Hematopoietic multipotent progenitor cell (in vitro differentiated cells): ENCODE measurements around the gene MGA. TPM values are rescaled to one million over a fixed set of nuclear protein-coding genes. Genes with fewer than 3 reads are reported as not detected.

Experiments
- DNase-seq, 3 donors: peaks; one replicate each; pipeline ENCODE4 v3.0.0-alpha.2; 2011 to 2015; ENCODE audit warnings: low read depth in 2 of 3, low spot score in 2 of 3
- total RNA-seq: library from RNA; depleted of rRNA; stranded (reverse); fragments of >200 nt; gene quantifications from one replicate; pipeline ENCODE4 v1.2.3, GENCODE V29; 2012

Gene MGA
- total RNA-seq: 23.4 TPM

DNA sequence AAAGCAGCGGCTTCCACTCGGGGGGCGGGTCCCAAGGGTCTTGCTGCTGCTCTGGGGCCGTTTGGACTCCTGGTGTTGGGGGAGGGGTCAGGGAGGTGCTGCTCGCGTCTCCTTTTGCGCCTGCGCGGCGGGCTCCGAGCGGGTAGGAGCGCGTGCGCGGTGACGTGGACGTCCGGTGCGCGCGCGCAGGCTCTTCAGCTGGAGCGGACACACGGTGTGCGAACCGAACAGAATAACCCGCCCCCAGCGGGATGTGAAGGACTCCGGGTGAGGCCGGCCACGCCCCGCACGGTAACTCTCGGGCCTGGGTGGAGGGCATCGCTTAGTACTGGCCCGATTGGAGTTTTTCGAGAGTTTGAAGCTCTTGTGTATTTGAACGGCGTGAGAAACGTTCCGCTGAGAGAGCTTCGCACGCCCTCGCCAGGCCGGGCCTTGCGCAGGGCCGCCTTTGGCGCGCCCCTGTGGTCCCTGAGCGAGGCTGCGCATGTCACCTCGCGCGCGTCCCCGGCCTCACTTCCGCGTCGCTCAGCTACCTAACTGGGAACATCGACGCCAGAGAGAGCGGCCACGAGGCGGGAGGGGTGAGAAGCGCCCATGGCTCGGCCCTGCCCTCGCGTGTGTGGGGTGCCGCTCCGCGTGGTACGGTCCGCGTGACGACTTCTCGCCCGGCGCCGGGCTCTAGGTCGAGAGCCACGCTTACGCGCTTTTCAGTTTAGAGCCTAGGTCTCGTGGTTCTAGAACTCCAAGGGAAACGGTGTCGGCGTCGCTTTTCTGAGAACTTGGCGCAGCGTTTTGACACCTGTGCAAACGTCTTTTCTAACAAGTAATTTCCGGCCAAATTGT is at the start of gene MGA:
MGA (plus strand) TSS at position 171 of the 843 bp plus-strand sequence.
- peak; percentile 89 to 95 (median 94) for DNase-seq

DNA sequence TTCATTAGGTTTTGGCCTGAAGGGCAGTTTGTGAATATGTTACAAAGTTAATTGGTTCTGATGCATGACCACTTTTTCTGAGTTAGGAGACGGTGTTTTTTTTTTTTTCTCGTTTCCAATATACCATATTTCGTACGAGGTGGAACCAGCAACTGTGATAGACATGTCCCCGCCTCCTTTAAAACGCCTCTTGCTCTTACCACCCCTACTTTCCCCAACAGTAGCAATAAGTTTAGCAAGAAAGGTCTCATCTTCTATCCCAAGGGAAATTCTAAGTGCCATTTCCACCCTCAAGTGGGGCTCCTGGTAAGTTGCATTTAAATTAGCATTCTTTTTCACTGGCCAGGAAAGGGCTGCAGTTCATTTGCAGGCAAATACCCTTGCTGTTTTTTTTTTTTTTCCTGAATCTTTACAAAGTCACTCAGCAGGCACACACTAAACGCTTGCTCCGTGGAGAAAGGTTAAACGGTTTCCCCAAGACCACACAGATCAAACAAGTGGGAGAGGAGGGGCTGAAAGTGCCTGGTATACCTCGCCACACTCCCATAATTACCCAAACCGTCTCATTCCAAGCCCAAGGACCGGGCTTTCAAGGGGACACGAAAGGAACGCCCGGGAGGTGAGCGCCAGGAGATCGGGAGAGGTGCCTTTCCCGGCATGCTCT is 39.5 kb upstream of the MGA start:
- DNase-seq: peak in 1 of 3 donors; percentile 11

DNA sequence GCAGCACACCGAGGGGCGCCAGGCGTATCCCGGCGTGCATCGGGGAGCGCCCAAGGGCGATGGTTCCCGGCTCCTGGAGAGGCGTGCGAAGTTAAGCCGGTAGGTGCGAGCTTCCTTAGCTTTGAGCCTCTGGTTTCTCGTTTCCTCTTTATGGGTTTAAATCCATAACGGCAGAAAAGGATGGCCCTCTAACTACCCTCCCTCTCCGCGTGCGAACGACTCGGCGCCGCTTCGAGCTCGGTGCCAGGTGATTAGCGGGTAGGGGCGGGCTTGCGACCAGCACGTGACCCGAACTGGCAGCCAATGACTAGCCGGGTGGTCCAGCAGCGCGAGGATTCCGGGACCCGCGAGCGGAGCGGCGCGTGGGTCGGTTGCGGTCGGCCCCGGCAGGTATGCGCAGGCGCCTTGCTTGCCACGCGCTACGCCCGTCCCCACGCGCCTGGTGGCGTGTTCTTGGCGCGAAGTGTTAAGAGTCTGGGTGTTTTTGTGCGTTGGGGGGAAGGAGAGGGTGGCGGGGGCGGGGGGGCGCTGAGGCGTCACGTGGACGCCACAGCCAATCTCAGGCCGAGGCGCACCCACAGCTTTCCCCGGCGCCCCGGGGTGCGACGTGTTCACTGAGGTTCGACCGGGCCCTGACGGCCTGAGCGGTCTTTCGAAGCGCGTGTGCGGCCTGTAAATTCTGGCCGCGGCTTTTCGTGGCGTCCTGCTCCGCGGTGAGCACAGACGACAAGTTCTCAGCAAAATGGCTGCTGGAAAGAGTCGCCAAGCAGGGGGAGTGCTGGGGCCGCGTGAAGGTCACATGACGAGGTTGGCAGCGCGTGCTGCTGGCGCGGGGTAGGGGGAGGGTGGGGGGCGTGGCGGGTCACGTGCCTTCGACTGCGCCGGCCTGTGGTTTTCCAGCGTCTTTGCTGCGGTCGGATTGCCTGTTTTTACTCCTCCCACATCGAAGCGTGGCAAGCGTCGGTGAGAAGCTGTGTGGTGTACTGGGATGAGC is 38.7 kb upstream of the MGA start:
- DNase-seq: peak; percentile 55 to 89 (median 80)

DNA sequence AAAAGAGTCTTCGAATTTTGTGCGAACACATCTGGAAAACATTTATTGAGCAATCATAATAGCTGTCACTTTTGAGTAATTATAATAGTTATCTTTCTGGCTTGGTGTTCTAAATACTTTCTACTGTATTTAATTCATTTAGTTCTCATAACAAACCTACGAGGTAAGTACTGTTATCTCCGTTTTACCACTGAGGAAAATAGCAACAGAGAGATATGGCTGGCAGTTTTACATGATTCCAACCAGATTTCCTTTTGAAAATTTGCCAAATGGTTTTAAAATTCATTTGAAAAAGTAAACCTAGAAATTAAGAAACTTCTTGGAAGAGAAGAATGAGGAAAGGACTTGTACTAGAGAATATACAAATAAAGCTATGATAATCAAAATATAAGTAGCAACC is 37.3 kb upstream of the MGA start:
- DNase-seq: no peak

DNA sequence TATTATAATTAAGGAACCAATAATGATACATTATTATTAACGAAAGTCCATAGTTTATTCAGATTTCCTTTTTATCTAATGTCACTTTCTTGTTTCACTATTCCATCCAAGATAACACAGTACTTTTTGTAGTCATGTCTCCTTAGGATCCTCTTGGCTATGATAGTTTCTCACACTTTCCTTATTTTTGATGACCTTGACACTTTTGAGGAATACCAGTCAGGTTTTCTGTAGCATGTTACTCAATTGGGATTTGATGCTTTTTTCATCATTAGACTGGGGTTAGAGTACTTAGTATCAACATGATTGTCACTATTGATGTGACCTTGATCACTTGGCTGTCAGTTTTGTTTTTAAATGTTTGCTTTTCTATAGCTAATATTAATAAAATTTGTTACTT is 33.0 kb upstream of the MGA start:
- no peak for DNase-seq

DNA sequence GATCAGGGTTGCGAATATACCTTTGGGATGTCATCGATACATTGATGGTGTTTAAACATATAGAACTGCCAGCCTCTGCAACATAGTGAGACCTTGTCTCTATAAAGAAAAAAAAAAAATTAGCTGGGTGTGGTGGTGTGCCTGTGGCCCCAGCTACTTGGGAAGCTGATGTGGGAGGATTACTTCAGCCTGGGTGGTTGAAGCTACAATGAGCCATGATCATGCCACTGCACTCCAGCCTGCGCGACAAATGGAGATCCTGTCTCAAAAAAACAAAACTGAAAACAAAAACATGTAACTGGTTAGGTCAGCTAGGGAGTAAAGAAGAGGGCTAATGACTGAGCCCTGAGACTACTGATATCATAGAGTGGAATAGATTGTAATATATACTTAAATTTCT is 30.7 kb upstream of the MGA start:
- DNase-seq: no peak

DNA sequence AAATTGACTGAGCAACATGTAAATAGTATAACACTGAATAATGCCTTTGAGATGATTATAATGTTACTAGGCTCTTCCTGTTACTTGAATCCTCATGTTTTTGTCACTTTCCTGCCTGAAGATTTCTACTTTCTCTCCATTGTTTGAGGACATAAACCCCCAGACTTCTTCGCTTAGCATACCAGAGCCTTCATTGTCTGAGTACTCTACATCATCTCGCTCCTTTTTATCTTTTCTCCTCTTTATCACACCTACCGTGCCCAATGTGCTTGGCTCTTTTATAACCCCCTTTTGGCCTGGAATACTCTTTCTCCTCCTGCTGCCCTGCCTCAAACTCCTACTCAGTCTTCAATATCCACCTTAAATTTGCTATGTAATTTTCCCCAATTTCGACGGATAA is 30.3 kb upstream of the MGA start:
- no peak for DNase-seq

DNA sequence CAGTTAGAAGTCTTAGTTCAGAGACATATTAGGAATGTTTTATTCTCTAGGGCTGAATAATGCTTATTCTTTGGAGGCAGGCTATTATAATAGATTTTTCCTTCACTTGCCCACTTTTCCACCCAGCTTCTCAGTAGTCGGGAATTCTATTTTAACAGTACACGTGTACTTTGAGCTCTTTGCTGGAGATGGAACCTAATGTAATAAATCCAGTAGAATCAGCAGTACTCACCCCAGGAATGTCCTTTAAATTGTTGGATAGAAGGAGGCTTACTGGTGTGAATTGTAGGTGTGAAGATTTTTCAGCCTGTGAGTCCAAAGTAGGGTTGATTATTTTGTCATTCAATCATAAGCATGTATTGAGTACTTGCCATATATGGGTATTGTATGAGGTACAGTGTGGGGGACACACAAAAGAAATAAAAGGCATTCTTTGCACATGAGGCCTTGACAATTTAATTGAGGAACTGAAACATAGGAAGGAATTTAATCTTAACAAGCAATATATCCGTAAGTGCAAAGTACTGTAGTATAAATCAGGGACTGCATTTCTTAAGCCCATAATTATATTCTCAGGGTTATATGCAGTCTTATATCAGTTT is 29.5 kb upstream of the MGA start:
- no peak for DNase-seq

DNA sequence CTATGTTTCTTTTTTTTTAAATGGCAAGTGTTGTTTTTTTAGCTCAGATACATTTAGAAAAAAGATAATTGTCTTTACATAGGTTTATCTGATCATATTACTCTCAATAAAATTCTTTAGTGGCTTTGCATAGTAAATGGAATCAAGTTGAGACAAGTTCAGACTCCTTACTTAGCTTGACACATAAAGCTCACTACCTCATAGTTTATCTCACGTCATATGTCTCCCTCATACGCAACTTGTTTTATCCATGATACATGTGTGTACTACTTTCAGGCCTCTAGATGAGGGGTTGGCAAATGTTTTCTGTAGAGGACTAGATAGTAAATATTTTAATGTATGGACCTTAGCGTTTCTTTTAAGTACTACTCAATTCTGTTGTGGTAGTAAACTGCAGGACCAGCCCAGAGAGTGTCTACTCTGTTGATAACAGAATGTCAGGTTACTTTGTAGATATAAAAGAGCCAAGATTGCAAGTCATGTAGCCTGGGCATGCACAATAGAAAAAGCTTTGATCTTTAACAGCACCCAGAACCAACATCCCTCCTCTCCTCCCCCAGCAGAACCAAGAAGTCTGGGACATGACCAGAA is 28.2 kb upstream of the MGA start:
- DNase-seq: no peak

DNA sequence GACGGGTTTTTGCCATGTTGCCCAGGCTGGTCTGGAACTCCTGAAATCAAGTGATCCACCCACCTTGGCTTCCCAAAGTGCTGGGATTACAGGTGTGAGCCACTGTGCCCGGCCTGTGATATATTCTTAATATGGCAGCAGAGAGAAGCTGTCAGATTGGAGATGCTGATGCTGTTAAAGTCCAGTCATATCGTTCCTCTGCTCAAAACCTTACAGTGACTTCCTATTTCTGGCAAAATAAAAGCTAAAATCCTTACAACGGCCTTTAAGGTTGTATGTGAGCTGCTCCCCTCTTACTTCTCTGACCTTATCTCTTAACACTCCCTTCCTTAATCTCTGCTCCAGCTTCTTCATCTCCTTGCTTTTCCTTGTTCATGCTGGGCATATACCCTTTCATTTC is 26.6 kb upstream of the MGA start:
- no peak for DNase-seq

DNA sequence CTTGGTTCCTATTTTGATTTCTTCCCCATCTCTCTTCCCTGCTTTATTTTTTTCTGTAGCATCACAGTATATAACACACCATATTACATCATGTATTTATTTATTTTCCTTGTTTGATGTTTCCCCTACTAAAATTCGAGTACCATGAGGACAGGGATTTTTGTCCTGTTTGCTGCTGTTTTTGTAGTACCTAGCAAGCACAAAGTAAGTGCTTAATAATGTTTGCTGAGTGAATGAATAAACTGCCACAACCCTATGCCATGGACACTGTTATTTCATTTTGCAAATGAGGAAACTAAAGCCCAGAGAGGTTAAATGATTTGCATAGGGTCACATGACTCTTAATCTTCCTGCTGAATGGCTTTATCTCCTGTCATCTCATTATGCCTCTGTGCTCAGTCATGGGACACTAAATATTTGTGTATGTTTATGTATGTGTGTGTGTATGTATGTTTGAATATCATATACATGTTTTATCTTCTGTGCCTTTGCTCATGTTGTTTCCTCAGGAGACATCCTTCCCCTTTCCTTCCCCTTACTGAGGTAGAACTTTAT is 26.1 kb upstream of the MGA start:
- DNase-seq: peak in 2 of 3 donors; percentile 11 to 37

DNA sequence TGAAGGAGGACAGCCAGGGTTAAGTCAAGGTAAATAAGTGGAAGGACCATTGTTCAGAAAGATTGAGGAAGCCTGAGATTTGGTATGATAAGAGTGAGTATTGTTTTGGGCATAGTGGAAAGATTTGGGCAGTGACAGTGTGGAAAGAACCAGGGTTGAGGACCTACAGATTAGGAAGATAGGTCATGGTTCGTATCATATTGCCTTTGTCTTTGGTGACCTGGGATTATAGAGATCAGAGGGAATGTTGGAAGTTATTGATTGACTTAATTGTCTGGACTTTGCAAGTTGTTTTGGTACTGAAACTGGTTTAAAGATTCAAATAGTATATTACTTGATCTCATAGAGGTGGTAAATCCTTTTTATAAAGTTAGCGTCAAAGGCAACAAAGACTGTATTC is 23.1 kb upstream of the MGA start:
- DNase-seq: no peak

DNA sequence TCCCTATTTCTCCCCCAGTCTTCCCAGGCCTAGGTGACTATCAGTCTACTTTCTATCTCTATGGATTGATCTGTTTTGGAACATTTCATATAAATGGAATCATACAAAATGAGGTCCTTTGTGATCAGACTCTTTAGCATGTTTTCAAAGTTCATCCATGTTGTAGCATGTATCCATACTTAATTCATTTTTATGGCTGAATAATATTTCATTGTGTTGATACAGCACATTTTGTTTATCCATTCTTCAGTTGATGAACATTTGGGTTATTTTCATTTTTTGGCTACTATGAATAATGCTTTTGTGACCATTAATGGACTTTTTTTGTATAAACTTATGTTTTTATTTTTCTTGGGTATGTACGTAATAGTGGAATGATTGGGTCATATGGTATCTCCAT is 19.2 kb upstream of the MGA start:
- no peak for DNase-seq

DNA sequence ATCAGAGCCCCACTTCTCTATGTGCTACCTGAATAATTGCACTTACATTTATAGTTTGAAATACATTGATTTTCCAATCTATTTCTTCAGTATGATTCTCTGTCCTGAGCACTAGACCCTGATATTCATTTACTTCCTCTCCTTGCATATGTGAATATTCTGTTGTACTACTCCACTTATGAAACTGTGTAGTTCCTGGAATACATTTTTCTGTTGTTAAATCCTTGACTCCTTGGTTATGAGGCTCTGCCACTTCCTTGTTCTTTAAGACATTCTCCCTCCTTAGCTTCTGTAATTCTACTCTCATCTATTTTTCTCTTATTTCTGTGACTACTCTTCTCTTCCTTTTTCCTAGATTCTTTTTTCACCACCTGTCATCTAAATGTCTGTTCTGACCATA is 12.9 kb upstream of the MGA start:
- DNase-seq: no peak

DNA sequence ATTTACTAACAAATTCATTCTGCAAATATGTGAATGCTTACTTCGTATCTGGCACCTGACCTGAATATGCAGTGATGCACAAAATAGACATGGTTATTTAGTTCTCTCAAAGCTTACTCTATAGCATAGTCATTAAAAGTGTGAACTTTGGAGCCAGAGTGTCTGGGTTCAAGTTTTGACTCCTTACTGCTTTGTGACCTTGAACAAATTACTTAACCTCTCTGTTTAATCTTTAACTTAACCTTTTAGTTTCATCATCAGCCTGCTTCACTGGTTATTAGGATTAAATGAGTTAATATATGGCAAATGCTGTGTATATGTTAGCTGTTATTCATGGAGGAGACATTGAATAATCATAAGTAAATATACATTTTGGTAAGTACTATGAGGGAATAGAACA is 12.1 kb upstream of the MGA start:
- DNase-seq: no peak

DNA sequence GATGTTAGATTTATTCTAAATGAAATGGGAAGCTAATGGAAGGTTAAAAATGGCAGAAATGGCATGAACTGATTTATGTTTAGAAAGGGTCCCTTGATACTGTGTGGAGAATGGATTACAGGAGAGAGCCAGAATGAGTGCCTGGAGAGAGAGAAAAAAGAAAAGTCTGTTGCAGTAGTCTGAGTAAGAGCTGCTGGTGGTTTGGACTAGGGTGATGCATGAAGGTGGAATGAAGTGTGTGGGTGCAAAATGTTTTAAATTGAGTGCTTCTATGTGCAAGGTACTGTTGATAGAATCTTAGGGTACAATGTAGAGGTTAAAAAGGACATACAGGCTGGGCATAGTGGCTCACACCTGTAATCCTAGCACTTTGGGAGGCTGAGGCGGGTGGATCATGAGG is 11.4 kb upstream of the MGA start:
- DNase-seq: no peak

DNA sequence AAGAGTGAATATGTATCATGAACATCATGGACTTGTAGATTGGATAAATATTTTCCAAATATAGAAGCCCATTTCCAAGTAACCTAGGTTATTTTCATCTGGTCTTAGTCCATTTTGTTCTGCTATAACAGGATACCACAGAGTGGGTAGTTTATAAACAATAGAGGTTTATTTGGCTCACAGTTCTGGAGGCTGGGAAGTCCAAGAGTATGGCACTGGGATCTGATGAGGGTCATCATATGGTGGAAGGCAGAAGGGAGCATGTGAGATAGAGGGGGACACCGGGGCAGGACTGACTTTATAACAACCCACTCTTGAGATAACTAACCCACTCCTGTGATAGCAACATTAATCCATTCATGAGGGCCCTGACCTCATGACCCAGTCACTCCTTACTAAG is 9.4 kb upstream of the MGA start:
- DNase-seq: no peak

DNA sequence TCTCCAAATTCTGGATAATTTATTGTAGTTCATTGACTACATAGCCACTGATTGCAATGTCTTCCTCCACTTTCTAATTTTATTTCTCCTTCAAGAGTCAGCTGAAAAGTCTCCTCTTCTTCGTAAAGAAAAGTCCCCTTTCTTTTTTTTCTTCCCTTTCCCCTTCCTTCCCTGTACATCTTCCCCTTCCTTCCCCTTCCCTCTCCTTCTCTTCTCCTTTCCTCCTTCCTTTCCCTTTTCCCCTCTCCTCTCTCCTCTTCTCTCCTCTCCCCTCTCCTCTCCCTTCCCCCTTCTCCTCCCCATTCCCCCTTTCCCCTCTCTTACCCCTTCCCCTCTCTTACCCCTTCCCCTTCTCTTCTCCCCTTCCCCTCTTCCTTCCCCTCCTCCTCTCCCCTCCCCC is 8.8 kb upstream of the MGA start:
- no peak for DNase-seq

DNA sequence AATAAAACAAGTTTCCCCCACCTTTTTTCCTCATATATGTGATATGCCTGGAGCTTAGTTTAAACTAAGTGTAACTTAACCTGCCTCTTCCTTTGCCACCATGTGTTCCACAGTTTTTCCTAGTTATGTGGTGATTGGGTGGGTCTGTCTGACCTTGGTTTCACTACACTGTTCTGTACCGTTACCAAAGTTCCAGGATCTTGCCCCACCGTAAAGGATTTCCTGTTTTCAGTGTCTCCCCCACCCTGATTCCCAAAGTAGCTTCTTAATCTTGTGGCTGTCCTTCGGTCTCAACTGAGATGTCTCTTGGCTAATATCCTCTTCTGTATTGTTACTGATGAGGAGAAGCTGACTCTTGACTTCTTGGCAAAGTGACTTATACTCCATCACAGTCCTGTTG is 6.4 kb upstream of the MGA start:
- no peak for DNase-seq

DNA sequence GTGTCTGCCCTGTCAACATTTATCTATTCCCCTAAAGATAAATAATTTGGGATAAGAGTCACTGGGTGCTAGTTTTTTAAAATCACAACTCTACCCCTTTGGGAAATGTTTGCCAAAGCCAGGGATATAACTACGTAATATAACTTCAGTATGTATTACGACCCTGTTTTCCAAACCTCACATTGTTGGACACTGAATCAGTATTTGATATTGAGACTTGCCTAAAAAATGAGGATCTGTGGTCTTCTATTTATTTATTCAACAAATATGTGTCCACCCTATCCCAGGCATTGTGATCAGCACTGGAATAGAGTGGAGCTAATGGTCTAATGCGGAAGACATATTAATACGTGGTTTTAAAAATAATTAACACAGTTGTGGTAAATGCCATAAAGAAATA is 4.5 kb upstream of the MGA start:
- DNase-seq: no peak
